NCI-H2029 (cell line): ENCODE data around the gene SPINT1.

Experiments used
- DNase-seq: peaks from one replicate; lab custom pipeline; 2025; lab: John Stamatoyannopoulos, UW

Gene SPINT1, protein sequence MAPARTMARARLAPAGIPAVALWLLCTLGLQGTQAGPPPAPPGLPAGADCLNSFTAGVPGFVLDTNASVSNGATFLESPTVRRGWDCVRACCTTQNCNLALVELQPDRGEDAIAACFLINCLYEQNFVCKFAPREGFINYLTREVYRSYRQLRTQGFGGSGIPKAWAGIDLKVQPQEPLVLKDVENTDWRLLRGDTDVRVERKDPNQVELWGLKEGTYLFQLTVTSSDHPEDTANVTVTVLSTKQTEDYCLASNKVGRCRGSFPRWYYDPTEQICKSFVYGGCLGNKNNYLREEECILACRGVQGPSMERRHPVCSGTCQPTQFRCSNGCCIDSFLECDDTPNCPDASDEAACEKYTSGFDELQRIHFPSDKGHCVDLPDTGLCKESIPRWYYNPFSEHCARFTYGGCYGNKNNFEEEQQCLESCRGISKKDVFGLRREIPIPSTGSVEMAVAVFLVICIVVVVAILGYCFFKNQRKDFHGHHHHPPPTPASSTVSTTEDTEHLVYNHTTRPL

DNA sequence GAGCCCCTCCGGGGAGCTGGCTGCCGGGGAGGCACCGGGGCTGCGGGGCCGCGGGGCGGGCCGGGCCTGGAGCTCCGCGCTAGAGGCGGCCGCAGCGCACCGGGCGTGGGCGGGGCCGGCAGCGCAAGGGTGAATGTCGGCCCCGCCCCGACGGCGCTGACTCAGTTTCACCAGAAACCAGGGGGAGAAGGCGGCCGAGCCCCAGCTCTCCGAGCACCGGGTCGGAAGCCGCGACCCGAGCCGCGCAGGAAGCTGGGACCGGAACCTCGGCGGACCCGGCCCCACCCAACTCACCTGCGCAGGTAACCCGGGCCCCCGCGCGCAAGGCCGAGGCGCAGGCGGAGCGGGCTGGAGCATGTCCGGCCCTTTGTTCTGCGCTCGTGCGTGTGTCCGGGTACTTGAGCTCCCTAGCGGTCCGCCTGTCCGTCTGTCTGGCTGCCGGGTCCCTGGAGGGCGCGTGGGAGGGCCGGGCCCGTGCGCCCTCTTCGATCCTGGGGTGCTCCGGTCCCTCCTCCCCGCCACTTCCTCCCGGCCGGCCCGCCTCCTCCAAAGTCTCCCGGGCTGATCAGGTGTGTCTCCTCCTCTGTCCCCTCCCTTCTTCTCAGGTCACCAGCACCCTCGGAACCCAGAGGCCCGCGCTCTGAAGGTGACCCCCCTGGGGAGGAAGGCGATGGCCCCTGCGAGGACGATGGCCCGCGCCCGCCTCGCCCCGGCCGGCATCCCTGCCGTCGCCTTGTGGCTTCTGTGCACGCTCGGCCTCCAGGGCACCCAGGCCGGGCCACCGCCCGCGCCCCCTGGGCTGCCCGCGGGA is at the start of gene SPINT1:
Gene SPINT1, plus strand, starts transcription at position 164 of the 811 bp plus-strand sequence. Its CDS starts 507 bp downstream, at position 671.
- no peak for DNase-seq

DNA sequence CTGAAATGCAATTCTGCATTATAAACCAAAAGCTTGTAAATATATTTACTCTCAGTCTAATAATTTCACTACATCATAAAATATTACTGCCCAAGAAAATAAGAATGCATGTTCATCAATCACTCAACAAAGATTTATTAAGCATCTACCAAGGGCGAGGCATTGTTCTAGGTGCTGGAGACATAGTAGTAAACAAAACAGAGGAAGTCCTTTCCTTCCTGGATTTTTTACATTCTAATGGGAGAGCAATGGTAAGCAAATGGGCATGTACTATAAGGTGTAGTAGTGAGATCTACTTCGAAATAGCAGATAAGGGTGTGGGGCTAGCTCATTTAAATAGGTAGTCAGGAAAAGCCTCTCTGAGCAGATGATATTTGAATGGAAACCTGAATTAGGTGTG is 47.8 kb upstream of the SPINT1 start:
- DNase-seq, result no peak

DNA sequence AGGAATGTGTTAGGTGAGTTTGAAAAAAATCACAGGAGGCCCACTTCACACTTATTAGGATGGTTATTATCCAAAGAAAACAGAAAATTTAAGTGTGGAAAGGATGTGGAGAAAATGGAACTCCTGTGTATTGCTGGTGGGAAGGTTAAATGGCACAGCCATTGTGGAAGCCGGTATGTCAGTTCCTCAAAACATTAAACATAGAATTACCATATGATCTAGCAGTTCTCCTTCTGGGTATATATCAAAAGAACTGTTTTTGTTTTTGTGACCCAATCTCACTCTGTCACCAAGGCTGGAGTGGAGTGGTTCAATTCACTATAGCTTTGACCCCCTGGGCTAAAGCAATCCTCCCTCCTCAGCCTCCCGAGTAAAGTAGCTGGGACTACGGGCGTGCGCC is 47.3 kb upstream of the SPINT1 start:
- no peak for DNase-seq

DNA sequence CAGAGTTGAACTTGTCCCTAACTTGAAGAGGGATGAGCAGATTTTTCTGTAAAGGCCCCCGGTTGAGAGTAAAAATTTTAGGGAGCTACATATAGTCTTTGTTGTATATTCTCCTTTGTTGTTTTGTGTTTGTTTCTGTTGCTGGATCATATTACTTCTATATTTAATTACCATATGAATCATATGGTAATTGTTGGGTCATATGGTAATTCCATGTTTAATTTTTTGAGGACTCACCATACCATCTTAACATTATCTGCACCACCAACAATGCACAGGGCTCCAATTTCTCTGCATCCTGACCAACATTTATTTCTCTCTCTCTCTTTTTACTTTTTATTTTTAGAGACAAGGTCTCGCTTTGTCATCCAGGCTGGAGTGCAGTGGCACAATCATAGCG is 44.3 kb upstream of the SPINT1 start:
- DNase-seq, result no peak

DNA sequence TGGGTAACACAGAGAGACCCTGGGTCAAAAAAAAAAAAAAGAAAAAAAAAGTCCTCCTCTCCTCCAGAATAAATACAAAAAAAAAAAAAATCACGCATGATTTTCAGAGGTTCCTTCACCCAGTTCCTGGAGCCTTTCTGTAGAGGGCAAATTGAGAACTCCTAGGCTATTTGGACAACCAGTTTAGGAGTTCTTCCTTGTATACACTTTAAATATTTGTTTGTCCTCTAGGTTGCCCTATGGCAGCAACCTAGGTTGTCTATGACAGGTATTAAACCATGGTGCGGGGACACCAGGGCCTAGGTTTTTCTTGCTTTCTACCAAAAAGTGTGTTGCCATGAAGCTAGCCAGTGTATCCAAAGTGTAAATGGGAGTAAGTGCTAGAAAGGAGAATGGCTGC is 40.8 kb upstream of the SPINT1 start:
- DNase-seq, result no peak

DNA sequence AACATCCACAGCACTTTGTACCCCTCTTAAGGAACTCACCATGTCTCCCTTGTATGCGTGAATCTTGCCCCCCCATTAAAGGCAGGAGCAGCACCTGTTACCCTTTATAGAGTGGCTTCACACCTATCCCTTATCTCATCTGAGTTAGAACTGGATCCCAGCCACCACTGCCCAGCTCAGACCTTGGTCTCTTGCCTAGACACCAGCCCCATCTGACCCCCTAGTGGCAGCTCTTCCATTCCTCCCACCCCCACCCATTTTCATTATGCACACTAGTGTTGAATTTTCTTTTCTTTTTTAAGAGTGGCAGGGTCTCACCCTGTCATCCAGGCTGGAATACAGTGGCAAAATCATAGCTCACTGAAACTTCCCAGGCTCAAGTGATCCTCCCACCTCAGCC is 40.2 kb upstream of the SPINT1 start:
- DNase-seq, result no peak

DNA sequence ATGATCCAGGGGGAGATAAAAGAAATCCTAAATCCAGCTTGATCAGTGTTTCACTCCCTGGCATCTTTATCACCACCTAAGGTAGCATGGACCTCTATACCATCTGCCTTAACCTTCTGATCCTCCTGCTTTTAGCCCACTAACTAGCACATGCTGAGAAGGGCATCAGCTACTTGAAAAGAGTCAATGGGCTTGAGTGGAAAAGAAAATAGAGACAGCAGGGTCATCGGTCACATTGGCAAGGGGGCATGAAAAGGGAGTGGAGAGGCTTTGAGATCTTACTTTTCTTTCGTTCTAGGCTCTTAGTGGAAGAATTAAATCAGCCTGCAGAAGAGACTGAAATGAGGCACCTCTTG is 37.2 kb upstream of the SPINT1 start:
- DNase-seq, result no peak

DNA sequence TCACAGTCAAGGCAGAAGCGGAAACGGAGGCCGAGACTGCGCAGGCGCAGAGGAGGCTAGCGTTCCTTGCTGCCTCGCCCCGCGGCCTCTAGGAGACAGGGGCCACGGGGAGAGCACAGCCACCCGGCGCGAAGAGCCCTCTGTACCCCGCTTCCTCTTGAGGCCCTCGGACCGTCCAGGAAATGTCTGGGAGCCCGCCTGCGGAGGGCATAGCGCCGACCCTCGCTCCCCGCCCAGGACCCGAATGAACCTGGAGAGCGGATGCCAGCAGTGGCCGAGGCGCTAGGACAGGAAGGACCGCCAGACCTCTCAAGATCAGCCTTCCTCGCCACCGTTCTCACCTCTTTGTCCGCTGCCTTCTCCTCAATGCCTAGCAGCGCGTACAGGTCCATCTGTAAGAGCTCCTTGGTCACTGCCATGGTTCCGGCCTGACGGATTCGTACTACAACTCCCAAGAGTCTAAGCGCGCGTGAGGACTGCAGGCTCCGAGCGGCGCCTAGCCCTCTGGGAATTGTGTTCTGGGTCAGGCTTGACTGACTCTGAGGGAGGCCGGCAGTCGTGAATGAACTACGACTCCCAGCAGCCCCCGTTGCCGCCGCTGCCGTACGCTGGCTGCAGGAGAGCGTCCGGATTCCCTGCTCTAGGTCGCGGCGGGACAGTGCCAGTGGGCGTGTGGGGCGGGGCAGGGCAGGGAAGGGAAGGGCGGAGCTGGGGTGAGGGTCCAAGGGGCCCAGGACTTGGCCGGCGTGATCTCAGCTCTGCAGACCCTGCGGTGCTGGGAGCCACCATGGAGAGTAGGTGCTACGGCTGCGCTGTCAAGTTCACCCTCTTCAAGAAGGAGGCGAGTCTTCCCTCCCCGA is 36.6 kb upstream of the SPINT1 start, which contains the start of the genes DNAJC17 and ZFYVE19:
Gene DNAJC17, minus strand, starts transcription at position 446 of the 860 bp plus-strand sequence. Its CDS starts 27 bp downstream, at position 419.
Gene ZFYVE19, plus strand, starts transcription at position 62 of the 860 bp plus-strand sequence. Its CDS starts 501 bp downstream, at position 563.
- peak; percentile 85 for DNase-seq

DNA sequence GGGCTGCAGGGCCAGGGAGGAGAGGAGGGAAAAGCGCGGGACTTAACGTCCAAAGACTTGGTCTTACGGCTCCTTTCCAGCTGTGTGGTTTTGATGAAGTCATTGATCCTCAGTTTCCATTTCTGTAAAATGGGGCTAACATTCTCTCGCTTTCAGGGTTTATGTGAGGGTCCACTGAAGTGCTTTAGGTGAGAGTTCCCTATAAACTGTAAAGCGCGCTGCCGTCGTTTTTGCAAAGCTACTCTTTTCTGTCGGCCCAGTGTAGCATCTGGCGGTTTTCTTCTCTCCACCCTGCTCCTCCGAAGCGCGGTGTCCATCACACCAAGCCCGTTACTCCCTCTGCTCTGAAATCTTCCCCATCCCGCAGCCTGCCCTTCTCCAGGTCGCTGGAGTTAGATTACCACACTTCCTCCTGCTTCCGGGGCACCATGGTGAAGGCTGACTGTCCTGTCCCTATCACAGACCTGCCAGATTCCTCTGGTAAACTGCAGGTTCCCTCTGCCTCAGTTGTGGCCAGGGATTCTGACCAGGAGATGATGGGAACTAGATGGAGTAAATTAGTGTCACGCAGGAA is 35.9 kb upstream of the SPINT1 start:
- no peak for DNase-seq

DNA sequence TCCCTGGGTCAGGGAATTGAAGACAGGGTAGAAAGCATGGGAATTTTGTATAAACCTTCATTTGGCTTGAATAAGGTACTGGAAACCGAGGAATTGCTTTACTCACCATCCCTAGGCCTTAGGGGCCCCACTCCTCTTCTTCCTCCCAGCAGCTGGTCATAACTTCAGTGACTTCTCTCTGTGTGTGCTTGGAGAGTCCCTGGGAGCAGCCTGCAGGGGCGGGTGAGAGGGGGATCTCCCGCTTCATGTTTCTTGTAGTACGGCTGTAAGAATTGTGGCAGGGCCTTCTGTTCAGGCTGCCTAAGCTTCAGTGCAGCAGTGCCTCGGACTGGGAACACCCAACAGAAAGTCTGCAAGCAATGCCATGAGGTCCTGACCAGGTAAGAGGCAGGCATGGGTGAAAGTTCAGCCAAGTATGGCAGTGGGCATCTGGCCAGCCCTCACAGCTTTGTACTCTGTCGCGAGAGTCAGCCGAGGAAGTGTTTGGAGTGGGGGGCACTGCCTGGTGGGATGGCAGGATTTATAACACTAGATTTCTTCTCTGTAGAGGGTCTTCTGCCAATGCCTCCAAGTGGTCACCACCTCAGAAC is 34.9 kb upstream of the SPINT1 start:
- DNase-seq, result no peak

DNA sequence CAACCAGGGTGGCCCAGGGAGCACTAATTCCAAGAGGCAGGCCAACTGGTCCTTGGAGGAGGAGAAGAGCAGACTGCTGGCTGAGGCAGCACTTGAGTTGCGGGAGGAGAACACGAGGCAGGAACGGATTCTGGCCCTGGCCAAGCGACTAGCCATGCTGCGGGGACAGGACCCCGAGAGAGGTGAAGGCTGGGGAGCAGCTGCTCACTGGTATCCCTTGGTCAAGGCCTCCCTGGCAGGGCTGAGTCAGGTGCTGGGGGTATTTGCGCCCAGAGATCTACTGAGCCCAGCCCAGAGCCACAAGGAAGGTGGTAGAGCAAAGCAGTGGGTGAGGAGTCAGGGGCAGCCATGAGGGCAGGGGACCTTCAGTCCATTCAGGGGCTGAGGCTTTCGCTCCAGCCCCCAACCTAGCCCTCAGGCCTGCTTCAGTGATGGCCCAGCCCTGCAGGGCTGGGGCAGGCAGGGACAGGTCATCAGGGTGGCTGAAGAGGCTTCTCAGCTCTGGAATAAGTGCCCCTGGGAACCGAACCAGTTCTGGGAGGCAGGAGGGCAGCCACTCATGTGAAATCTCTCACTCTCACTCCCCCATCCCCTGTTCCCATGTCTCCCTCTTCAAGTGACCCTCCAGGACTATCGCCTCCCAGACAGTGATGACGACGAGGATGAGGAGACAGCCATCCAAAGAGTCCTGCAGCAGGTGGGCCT is 31.0 kb upstream of the SPINT1 start:
- no peak for DNase-seq

DNA sequence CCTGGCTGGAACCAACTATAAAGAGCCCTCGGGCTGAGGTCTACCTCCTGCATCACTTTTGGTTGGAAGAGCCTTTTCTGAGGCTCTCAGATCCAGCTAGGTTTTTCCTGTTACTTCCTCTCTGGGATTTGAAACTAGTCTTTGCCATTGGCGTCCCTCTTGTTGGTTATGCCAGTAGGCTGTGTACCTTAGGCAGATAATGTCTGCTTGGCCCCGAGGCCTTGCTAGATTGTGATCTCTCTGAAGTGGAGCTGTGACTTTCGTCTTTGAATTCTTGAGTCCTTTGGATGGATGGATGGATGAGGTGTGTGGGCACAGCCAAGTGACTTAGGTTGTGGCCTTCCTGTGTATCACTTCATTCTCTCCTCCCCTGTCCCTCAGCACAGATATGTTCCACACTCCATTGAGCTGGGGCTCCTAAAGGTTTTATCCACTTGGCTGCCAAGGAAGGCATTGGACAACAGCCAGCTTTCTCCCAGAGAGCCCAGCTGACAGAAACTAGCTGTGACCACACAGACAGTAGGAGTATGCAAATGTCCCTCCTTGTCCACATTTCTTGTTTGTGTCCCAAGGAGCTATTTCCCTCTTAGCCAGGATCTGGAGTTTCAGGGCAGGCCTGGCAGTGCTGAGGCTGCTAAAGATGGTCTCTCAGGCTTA is 28.7 kb upstream of the SPINT1 start:
- DNase-seq, result no peak

DNA sequence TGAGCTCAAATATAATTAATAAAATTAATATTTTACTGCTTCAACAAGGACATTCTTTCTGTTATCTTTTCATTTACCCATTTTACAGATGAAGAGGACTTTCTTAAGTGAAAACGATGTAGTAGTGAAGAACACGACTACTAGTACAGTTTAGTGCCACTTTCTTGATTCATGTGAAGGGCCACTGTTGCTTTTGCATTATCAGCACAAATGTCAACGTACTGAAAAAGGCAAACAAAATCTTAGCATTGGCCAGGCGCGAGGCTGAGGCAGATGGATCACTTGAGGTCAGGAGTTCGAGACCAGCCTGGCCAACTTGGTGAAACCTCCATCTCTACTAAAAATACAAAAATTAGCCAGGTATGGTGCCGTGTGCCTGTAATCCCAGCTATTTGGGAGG is 24.8 kb upstream of the SPINT1 start:
- DNase-seq, result no peak

DNA sequence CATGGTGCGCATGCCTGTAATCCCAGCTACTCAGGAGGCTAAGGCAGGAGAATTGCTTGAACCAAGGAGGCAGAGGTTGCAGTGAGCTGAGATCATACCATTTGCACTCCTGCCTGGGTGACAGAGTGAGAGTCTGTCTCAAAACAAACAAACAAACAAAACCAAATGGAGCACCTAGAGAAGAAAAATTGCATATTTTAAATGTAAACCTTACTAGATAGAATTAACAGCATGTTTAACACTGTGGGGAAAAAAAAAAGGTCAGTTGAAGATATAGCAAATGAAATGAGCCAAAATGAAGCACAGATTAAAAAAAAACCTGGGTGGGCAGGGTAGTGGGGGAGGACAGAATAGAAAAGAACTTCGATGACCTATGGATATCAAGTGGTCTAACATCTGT is 22.7 kb upstream of the SPINT1 start:
- DNase-seq, result no peak

DNA sequence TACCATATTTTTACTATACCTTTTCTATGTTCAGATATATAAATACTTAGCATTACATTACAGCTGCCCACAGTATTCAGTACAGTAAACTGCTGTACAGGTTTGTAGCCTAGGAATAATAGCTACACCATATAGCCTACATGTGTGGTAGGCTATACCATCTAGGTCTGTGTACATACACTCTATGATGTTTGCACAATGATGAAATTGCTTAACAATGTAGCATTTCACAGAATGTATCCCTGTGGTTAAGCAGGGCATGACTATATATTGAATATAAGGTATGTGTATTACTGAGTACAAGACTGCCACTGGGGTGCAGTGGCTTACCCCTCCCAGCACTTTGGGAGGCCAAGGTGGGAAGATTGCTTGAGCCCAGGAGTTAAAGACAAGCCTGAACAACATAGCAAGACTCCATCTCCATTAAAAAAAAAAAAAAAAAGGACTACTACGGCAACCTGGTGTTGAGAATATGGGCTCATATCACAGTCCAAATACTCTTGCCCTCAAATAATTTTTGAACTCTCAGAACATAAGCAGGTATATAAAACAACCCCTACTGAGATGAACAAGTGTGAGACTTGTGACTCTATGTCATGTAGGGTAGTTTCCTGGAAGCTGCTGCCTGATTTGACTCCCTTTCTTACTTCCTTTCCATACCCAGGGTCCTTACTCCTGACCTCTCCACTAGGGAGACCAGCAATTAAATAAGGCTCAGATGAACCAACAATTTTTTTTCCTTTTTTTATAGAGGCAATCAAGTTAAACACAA is 20.1 kb upstream of the SPINT1 start:
- DNase-seq, result no peak

DNA sequence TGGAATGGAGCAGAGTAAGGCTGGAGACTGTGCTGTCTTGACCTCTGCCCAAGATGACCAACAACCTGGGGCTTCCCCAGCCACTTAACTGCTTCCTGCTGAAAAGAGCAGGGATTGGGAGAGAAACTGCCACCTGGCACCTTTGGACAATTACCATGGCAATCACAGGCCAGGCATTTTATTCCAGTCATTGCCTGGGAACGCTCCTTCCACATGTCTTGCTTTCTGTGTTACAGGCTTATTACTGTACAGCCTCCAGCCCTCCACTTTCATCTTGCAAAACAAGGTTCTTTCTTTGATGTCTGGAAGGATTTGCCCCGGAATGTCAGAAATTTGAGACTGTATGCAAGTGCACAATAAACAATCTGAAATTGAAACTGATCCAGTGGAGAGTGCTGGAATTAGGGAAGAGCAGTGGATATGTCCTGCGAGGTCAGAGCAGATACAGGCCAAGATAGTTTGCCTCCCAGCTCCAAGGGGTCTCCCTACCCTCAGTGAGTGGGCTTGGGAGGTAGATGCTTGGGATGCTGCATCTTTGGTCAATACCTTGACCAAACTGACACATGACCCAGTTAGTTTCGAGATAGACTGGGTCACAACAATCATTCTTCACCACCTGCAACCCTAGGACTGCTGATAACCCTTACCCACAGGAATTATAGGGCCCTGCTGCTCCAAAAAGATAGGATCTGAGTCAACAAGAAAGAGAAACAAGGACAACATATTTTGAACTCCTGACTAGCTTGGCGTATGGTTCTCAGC is 18.0 kb upstream of the SPINT1 start:
- DNase-seq, result no peak

DNA sequence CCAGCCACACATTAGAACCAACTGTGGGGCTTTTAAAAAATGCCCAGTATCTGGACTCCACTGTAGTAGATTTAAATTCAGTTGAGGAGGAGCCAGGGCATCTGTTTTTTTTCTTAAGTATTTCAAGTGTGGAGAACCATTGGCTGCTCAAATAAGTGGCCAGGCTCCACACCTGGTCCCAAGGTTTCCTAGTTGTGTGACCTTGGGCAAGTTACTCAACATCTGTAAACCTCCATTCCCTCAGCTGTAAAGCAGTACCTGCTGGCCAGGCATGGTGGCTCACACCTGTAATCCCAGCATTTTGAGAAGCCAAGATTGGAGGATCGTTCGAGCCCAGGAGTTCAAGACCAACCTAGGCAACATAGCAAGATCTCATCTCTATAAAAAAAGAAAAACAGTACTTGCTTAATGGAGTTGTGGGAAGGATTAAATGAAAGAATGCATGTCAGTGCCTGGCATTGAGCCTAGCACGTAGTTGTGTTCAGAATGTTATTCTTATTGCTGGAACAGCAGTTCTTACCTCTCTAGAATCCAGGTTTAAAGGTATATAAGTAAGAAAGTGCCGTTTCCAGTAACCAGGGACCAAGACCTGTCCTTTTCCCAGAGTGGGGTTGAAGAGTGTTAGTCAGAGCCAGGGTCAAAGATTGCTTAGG is 17.3 kb upstream of the SPINT1 start:
- no peak for DNase-seq
